Activated B cell treated with CpG ODN at 0.5 μM for 24 hours (primary cell): ENCODE measurements around the gene SNX13. TPM values are rescaled to one million over a fixed set of nuclear protein-coding genes. Genes with fewer than 3 reads are reported as not detected.

Source experiments
- ATAC-seq: fragments of 200-7000 bp; cut with Tn5 transposase; one replicate; pipeline ENCODE4 v1.10.0; 2021; ENCODE audit warnings: low read depth, mild to moderate bottlenecking, moderate library complexity
- CTCF ChIA-PET: fragments of 350-600 bp; sonication (Branson Sonifier 250); formaldehyde crosslinking; loops from one replicate; lab custom pipeline; 2021; ENCODE audit warnings: antibody characterized with exemption; lab: Charles Lee
- POLR2A ChIA-PET: fragments of 350-600 bp; sonication (Branson Sonifier 250); formaldehyde crosslinking; loops from one replicate; lab custom pipeline; 2021; ENCODE audit warnings: antibody characterized with exemption; lab: Charles Lee
- DNase-seq: peaks from one replicate; pipeline ENCODE4 v3.0.0; 2022
- H3K27ac Mint-ChIP-seq: one replicate; pipeline ENCODE4 v1.8.0; 2020; ENCODE audit warnings: mixed read lengths
- H3K27me3 Mint-ChIP-seq: one replicate; pipeline ENCODE4 v1.8.0; 2021; ENCODE audit warnings: mixed read lengths
- H3K36me3 Mint-ChIP-seq: one replicate; pipeline ENCODE4 v1.8.0; 2021; ENCODE audit warnings: low read depth, mixed read lengths
- H3K4me1 Mint-ChIP-seq: one replicate; pipeline ENCODE4 v1.8.0; 2021; ENCODE audit warnings: mixed read lengths
- H3K4me3 Mint-ChIP-seq: one replicate; pipeline ENCODE4 v1.8.0; 2020; ENCODE audit warnings: mild to moderate bottlenecking, mixed read lengths
- H3K9me3 Mint-ChIP-seq: one replicate; pipeline ENCODE4 v1.8.0; 2020; ENCODE audit warnings: mixed read lengths
- intact Hi-C: fragments of 100-400 bp; cut with micrococcal nuclease; formaldehyde crosslinking; loops from one replicate; pipeline ENCODE4 v1.15.1; 2024
- total RNA-seq: library from RNA; stranded (reverse); gene quantifications from 2 replicates; pipeline ENCODE4 v1.2.3, GENCODE V29; 2022
- TF ChIP-seq, protein P1 (sequence below): fragments of 200-600 bp; IDR thresholded peaks from one replicate; pipeline ENCODE4 v1.8.0; 2022; ENCODE audit warnings: antibody characterized with exemption, mild to moderate bottlenecking

Gene SNX13
- total RNA-seq, 1 donor from 2014 or later, result 46.5 TPM

DNA sequence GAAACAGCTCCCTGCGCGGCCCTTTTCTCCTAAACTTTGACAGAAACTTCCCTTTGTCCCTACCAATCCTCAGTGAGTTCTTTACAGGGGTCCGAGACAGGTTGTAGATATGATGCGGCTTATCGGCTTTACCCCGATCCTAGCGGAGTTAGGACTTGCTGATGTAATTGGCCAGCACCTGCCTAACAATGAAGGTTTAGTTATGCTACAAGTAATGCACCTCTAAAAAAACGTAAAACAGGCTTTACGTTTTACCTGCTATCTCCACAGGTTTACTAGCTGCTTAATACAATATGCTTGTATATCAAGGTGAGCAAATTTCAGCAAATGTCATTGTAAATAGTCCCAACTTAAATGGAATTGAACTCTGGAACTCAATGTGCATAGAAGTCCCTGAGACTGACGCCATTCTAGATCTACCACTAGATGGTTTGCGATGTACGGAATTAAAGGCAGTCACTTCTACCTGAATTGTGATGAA is 697 bp upstream of the SNX13 start:
- H3K4me3 Mint-ChIP-seq, result peak overlapping the region; percentile 98
- H3K9me3 Mint-ChIP-seq, result no peaks in the 10 kb centered on the region
- intact Hi-C loops, result loop anchor here (1.0 to 10.0 kb wide), 6 partner anchors 402 to 1521 kb away; partner anchors contain the start of genes AHR, BZW2 and HDAC9
- H3K27me3 Mint-ChIP-seq, result no peaks in the 10 kb centered on the region
- ATAC-seq (no peak), DNase-seq (no peak)
- peak overlapping the region; percentile 98 for H3K27ac Mint-ChIP-seq
- peaks cover 40% of the 10 kb centered on the region for H3K4me1 Mint-ChIP-seq
- ChIA-PET CTCF (no interaction called here), POLR2A (no interaction called here)
- peaks cover 15% of the 10 kb centered on the region for H3K36me3 Mint-ChIP-seq
- TF ChIP-seq, protein P1, sequence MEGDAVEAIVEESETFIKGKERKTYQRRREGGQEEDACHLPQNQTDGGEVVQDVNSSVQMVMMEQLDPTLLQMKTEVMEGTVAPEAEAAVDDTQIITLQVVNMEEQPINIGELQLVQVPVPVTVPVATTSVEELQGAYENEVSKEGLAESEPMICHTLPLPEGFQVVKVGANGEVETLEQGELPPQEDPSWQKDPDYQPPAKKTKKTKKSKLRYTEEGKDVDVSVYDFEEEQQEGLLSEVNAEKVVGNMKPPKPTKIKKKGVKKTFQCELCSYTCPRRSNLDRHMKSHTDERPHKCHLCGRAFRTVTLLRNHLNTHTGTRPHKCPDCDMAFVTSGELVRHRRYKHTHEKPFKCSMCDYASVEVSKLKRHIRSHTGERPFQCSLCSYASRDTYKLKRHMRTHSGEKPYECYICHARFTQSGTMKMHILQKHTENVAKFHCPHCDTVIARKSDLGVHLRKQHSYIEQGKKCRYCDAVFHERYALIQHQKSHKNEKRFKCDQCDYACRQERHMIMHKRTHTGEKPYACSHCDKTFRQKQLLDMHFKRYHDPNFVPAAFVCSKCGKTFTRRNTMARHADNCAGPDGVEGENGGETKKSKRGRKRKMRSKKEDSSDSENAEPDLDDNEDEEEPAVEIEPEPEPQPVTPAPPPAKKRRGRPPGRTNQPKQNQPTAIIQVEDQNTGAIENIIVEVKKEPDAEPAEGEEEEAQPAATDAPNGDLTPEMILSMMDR, result no peak

DNA sequence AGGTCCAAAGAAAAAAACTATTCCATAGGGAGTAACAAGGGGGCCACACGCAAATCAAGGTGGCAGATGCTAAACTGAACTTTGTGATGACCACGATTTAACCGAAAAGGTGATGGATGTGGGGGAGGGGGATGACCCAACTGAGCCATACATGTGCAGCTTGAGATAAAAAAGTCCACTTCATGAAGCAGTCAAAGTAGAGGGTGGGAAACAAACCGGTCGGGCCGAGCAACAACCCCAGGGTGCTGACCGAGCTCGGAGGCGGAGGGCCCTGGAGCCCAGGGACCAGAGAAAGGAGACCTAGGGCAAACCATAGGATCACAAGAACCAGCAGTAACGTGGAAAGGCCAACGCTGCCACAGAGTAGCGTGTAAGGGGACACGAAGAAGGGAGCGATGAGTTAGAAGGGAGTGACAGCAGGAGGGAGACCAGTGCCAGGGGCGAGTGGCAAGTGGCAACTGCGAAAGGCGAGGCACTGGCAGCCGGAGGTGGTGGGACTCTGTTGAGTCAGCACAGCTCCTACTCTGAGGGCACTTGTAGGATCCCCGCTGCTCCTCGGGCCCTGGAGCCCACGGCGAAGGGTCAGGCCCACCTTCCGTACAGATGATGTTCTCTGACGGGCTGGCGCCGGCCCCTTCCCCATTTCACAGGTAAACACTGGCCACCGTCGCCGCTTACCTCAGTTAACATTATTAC is 540 bp downstream of the SNX13 start:
- Mint-ChIP-seq H3K9me3 (no peaks in the 10 kb centered on the region), H3K36me3 (peaks cover 17% of the 10 kb centered on the region), H3K27me3 (no peaks in the 10 kb centered on the region), H3K4me1 (peaks cover 49% of the 10 kb centered on the region), H3K27ac (peak overlapping the region; percentile 98), H3K4me3 (peak overlapping the region; percentile 98)
- DNase-seq, result peak; percentile 61
- ChIA-PET CTCF (interaction anchor here (0.6 kb wide), 1 partner anchor 410 kb away, joined by 3 read pairs; no protein-coding TSS in a partner anchor), POLR2A (interaction anchor here (0.8 to 0.9 kb wide), 3 partner anchors 10 to 21 kb away, joined by 3 to 12 read pairs (median 4); no protein-coding TSS in a partner anchor)
- intact Hi-C loops, result loop anchor here (1.0 to 10.0 kb wide), 8 partner anchors 403 to 1768 kb away; partner anchors contain the start of genes AHR, BZW2, HDAC9 and POLR1F
- TF ChIP-seq, protein P1, result no peak
- ATAC-seq, result peak; percentile 51

DNA sequence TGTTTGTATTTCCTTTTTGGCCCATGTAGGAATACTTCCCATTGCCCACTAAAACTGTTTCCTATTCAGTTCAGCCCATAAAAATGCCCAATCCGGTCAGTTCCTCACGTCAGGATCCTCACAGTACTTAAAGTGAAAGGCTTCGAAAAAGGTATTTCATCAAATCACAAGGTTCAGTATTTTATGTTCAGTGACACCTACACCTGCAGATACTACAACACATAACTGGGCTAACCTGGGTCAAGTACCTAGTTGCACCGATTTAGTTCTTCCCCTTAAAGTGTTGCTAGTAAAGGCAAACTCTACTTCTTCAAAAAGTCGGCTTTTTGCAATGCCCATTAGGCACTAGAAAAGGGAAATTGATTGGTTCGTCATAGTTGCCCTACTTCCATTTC is 1.1 kb downstream of the SNX13 start:
- CTCF ChIA-PET, result no interaction called here
- POLR2A ChIA-PET, result interaction anchor here (0.8 to 0.9 kb wide), 3 partner anchors 10 to 20 kb away, joined by 3 to 12 read pairs (median 4); no protein-coding TSS in a partner anchor
- ATAC-seq (peak; percentile 2), DNase-seq (no peak)
- intact Hi-C loops, result loop anchor here (5.0 kb wide), 2 partner anchors 1182 to 1768 kb away; partner anchors contain the start of gene POLR1F
- Mint-ChIP-seq H3K36me3 (peaks cover 17% of the 10 kb centered on the region), H3K27me3 (no peaks in the 10 kb centered on the region), H3K27ac (peak overlapping the region; percentile 98), H3K4me3 (peak overlapping the region; percentile 98), H3K4me1 (peaks cover 54% of the 10 kb centered on the region), H3K9me3 (no peaks in the 10 kb centered on the region)
- TF ChIP-seq, protein P1, result no peak

DNA sequence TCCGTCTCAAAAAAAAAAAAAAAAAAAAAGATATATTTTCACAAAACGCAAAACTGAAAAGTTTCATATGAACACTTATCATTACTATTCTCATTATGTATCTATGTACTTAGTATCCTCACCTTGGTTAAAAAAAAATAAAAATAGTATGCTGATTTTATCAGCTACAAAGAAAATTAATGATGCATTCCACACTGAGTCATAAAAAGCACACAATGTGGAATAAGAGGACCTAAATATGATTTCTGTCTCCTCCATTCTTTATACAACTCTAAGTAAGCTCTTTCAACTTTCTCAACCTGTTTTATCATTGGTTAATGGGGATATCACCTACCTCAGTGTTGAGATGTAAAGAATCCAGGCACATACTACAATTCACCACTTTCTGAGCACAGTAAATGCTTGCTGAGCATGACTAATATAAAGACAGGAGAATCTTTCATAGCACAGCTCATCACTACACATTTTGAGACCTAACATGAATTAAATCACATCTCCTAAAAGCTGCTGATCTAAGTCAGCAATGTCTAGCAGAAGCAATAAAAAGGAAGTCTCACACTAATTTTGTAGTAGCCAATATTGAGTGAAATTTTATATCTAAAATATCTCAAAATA is 2.7 kb downstream of the SNX13 start:
- TF ChIP-seq, protein P1, result no peak
- ChIA-PET CTCF (interaction anchor here (0.5 kb wide), 1 partner anchor 214 kb away, joined by 4 read pairs; no protein-coding TSS in a partner anchor), POLR2A (interaction anchor here (0.7 to 1.1 kb wide), 3 partner anchors 9 to 51 kb away, joined by 3 read pairs; no protein-coding TSS in a partner anchor)
- Mint-ChIP-seq H3K4me1 (peaks cover 70% of the 10 kb centered on the region), H3K9me3 (no peaks in the 10 kb centered on the region), H3K27me3 (no peaks in the 10 kb centered on the region), H3K27ac (peak overlapping the region; percentile 98), H3K4me3 (peak overlapping the region; percentile 98), H3K36me3 (peaks cover 17% of the 10 kb centered on the region)
- ATAC-seq (no peak), DNase-seq (no peak)
- intact Hi-C loops, result loop anchor here (5.0 kb wide), 2 partner anchors 1180 to 1770 kb away; partner anchors contain the start of gene POLR1F
